ENCODE results near the gene RAB3GAP2.
"Not testable (repeated sequence)": the region's sequence is repeated elsewhere in the genome, so short reads cannot be mapped to it uniquely, and the experiment has no call there.

Gene RAB3GAP2, protein sequence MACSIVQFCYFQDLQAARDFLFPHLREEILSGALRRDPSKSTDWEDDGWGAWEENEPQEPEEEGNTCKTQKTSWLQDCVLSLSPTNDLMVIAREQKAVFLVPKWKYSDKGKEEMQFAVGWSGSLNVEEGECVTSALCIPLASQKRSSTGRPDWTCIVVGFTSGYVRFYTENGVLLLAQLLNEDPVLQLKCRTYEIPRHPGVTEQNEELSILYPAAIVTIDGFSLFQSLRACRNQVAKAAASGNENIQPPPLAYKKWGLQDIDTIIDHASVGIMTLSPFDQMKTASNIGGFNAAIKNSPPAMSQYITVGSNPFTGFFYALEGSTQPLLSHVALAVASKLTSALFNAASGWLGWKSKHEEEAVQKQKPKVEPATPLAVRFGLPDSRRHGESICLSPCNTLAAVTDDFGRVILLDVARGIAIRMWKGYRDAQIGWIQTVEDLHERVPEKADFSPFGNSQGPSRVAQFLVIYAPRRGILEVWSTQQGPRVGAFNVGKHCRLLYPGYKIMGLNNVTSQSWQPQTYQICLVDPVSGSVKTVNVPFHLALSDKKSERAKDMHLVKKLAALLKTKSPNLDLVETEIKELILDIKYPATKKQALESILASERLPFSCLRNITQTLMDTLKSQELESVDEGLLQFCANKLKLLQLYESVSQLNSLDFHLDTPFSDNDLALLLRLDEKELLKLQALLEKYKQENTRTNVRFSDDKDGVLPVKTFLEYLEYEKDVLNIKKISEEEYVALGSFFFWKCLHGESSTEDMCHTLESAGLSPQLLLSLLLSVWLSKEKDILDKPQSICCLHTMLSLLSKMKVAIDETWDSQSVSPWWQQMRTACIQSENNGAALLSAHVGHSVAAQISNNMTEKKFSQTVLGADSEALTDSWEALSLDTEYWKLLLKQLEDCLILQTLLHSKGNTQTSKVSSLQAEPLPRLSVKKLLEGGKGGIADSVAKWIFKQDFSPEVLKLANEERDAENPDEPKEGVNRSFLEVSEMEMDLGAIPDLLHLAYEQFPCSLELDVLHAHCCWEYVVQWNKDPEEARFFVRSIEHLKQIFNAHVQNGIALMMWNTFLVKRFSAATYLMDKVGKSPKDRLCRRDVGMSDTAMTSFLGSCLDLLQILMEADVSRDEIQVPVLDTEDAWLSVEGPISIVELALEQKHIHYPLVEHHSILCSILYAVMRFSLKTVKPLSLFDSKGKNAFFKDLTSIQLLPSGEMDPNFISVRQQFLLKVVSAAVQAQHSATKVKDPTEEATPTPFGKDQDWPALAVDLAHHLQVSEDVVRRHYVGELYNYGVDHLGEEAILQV (N-terminal part only)

DNA sequence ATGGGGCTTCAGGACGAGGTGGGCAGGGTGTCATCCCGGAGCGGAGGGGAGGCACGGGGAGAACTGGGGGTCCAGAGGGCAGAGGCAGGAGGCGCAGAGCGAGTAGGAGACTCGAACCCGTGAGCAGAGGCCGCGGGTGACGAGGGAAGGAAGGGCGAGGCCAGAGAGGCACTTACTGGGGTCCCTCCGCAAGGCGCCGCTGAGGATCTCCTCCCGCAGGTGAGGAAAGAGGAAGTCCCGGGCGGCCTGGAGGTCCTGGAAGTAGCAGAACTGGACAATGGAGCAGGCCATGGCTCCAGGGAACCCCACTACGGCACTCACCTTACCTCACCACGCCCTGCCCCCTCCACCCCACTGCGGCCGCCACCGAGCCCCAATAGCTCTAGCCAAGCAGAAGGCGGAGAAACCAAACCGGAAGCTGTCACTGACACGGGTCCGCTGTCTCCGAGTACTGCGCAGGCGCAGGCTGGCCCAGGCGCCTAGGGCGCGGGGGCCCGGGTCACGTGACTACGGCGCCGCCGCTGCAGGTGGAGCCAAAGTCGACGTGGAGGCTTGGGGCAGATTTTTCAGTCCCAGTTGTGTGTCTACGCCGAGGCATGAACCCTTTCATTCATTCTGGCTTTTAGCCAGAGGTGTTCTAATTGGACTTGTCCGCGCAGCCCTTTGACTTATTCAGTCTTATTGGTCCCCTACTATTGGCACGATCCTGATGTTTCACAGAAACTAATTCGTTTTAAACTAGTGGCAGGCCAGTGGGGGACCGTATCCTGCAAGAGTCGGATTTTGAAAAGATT is at the start of gene RAB3GAP2:
Gene RAB3GAP2 (minus strand): TSS at position 407 of the 794 bp plus-strand sequence. CDS start 116 bp downstream, at position 291.
- DNase-seq, result peak; percentile 92 to 94

DNA sequence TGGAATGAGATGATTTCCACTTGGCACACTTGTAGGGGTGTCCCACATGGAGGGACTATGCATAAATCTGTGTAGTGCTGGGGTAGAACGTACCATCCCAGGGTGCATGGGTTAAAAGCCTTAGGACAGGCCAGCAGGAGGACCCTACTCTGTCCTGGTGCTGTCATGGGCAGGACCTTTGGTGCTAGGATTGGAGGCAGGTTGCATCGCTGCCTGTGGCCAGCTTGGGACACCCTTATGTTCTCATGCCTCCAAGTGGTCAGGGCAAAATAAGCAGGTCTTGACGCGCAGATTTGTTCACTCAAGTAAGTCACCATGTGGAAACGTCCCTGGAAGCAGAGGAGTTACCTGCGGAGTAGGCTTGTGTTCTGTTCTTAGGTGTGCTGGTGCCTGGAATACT is 49.5 kb upstream of the RAB3GAP2 start:
- no peak for DNase-seq

DNA sequence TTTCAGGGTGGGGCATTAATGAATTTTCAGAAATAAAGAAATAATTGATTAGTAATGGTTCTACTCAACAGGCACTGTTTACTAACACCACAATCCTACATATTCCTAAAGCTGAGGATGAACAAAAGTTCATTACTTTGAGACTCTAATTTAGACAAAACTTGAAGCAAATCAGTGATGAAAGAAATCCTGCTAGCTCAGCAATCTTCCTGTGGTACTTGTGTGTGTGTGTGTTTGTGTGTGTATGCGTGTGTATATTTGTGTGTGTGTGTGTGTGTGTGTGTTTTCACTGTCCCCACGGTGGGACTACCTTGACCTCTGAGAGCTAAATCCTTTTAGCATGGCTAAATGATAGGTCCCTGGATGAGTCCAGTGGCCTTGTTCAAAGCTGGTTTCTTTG is 48.5 kb upstream of the RAB3GAP2 start:
- no peak for DNase-seq

DNA sequence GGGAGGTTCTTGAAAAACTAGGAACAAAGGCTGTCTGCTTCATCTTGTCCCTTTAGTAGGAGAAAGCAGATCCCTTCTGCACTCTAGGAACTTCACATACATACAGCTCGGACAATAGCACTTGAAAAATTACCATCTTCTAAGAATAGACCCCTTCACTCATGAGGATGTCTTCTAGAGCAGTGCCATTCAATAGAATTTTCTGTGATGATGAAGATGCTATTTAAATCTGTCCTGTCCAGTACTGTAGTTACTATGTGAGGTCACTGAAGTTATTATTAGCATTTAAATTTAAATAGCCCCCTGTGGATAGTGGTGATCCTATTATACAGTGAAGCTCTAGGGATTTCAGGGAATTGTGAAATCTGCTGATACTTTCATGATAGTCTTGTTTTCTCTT is 46.4 kb upstream of the RAB3GAP2 start:
- DNase-seq, result no peak

DNA sequence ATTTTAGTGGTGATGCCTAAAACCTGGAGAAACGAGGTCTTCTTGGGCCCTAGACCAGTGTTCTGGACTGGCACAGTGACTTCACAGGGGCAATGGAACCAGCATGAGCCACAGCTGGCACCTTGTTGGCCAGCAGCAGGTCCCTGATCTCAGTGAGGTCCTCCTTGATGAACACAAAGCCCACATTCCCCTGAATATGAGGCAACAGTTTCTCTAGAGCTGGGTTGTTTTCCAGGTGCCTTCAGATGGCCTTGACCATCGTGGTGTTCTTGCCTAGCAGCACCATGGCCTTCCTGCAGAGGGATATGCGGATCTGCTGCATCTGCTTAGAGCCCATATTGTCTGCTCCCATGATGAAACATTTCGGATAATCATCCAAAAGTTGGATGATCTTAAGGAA is 44.9 kb upstream of the RAB3GAP2 start:
- no peak for DNase-seq

DNA sequence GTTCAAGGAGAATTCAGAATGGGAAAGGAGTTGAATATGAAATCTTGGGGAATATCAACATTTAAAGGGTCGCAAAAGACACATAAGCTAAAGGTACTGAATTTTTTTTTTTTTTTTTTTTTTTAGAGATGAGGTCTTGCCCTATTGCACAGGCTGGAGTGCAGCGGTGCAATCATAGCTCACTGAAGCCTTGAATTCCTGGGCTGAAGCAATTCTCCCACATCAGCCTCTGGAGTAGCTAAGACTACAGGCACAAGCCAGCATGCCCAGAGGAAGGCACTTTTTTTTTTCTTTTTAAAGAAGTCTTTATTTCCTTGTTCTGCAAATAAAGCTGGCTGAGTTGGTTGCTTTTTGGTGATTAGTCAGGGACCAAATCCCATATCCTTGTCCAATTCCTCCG is 44.1 kb upstream of the RAB3GAP2 start:
- DNase-seq, result no peak

DNA sequence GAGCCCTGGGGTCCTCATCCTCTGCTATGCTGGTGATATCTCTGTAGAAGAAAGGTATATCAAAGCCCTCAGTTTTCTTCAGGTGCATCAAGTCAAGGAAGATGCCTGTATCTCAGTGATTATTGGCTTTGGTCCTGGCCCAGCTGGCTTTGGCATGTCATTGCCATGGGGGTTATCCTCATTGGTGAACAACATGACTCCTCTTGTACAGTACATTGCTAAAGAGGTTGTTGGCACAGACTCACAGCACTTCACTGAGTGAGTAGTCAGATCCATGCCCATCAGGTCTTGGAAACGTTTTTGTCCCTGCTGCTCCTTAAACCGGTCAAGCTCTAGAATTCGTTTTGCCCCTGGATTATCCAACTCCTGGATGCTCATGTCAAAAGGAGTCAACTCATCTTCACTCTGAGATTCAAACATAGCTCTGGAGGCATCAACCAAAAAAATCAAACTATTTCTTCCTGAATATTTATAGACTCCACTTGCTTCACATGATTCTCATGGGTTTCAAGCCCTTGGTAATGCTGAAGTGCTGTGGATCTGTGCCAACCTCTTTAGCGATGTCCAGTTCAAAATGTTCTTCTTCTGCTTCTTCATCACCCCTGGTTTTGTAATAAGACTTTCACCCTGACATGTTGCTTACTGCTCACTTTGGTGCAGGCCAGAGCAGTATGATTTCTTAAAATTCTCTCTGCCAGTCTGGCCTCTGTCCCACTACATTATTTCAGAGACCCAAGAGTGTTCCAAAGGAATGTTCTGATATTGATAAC is 43.0 kb upstream of the RAB3GAP2 start:
- no peak for DNase-seq

DNA sequence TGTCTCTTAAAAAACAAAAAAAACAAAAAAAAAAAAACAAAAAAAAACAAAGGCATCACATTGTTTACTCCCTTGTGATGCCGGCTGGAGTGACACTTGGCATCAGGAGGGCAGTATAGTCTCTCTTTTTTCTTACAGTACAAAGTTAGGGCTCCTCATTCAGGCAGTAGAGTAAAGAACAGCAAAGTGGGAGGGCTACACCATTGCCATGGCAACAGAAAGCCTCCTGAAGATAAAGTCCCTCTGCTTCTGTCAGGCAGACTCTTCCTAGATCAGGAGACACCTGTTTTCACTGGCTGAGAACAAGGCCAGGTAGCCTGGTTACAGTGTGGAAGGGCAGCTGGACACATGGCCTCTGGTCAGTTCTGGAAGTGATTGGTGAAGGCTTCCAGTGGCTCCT is 41.3 kb upstream of the RAB3GAP2 start:
- DNase-seq, result no peak

DNA sequence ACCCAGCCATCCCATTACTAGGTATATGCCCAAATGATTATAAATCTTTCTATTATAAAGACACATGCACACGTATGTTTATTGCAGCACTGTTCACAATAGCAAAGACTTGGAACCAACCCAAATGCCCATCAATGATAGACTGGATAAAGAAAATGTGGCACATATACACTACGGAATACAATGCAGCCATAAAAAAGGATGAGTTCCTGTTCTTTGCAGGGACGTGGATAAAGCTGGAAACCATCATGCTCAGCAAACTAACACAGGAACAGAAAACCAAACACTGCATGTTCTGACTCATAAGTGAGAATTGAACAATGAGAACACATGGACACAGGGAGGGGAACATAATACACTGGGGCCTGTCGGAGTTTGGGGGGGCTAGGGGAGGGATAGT is 37.9 kb upstream of the RAB3GAP2 start:
- DNase-seq, result not testable (repeated sequence)

DNA sequence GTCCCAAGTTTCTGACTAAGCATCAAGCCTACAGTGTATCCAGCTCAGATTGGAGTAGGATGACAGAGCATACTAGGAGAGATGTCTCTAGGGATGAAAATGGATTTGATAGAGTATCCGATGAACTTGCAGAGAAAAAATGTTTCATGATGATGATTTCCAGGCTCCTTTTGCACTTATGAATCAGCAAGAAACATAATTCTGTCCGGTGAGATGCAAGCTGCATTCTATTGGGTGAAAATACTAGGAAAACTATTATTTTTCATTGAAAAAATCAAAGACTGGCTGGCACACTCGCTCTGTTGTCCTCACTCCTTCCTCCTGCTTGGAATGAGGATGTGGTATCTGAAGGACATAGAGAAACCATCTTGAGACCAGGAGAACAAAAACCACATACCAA is 35.4 kb upstream of the RAB3GAP2 start:
- no peak for DNase-seq

DNA sequence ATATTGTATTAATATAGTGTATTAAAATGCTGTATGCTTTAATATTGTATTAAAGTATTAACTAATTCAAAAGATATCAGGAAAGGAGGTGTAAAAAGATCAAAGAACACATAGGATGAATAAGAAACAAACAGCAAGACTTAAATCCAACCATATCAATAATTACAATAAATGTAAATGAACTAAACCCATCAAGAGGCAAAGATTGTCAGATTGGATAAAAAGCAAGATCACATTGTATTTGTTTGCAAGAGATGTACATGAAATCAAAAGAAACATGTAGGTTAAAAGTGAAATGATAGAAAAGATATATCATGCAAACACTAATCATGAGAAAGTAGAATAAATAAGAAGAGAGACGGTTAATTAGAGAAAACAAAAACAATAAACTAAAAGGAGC is 34.1 kb upstream of the RAB3GAP2 start:
- DNase-seq, result no peak

DNA sequence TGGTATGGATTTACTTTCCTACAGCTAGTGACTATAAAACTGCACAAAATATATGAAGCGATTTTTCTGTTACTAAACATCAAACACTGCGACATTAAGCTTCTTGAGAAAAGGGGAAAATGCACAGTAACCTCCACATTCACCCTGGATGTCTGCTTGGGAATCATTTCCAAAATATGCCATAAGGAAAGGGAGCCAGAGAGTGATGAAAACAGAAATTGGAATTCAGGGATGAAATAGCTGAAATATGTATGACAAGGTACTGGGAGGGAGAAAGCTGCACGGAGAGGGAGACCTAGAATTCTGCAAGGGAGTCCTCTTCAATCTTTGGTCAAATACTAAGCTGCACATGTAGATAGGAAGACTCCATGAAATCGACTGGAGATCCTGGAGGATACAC is 31.6 kb upstream of the RAB3GAP2 start:
- DNase-seq, result no peak

DNA sequence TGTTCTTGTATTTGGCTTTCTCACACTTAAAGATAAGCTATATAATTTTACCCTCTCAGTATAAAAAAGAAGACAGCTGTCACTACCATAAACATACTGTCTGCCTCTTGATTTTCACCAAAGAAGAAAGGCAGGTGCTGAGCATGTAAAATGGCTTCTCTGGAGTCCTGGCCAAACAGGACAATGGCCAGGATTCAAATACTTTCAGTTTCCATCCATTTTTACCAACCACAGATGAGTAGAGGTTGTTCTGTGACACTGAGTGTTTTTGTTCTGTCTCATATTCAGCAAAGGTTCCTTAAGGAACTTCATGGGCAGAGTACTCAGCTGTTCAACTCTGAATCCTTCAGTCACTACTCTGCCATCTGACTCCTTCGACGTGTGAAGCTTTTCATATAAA is 29.4 kb upstream of the RAB3GAP2 start:
- DNase-seq, result no peak

DNA sequence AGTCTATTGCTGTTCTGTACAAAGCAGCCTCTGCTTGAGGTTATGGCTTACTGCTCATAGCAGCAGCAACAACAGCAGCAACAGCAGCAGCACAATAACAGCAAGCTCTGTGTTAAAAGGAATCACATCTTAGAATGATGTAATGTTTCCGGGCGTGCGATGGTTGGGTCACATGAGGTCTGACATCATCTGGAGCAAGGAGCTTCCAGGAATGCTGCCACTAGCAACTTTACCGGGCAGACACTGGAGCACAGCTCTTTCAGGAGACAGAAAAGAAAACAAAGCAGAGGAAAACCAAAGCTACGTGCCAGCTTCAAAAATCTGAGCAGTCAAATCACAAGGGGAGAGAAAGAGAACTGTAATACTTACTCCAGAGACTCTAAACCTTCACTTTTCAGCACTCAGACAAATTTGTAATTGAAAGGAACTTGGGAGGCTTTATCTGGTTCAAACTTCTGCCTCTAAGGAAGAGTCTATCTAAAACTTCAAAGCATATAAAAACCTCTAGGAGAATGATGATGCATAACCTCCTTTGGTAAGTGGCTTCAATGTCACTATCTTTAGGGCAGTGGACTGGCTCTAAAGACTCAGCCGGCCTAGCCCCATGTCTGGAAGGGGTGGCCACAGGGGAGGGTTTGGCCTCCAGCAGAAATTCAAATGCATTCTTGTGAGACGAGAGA is 28.3 kb upstream of the RAB3GAP2 start:
- DNase-seq, result no peak

DNA sequence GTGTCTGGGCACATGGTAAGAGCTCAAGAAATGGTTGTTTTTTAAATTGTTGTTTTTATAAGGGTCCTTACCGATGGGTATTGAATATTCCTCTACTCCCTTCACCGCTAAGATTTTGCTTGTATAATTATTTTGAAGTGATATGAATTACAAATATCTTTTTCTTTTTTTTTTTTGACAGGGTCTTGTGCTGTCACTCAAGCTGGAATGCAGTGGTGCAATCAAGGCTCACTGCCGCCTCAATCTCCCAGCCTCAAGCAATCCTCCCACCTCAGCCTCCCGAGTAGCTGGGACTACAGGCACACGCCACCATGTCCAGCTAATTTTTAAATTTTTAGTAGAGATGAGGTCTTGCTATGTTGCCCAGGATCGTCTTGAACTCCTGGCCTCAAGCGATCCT is 27.1 kb upstream of the RAB3GAP2 start:
- no peak for DNase-seq

DNA sequence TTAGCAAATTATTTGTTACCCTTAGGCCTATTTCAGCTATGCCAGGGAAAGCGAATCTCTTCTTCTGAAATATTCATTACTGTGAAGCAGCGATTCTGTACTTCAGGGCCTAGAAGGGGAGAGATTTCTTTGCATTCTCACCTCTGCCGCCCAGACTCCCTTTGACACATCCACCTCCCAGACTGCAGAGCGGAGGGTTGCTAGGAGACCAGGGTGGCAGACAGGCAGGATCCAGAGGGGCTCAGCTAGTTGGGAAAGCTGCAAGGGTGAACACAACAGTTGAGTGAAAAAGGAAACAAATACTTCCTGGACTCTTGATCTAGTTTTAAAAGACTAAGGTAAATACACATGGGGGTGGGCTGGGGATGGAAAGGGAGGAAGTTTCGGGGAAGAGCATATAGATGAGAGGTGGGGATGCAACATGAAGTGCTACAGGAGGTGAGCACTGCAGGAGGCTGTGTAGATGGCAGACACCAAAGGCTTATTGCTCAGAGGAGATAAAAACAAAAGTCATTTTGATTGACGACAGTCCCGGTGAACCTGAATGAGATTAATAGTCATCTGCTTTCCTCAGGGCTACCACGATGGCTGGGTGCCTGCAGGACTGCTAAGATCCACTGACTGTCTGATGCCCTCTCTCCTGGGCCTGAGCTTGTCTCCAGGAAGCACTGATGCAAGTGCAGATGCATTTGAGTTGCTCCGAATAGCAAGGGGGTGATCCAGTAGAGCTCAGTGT is 26.4 kb upstream of the RAB3GAP2 start:
- DNase-seq, result no peak

DNA sequence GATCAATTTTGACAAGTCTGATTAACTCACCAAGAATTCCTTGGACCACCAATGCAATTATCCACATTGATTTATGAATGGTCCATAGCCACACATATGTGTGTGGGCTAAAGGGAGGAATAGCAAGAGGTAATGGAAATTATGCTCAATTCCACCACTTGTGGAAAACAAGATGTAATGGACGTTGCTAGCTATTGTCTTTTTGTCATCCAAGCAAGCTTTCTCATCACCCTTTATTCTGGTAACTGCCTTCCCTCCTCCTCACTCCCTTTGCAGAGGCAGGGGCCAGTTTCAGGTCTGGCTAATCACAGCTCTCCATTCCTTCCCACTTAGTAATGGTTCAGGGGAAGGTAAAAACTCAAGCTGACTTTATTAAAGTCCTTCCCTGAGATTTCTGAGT is 24.7 kb upstream of the RAB3GAP2 start:
- no peak for DNase-seq

DNA sequence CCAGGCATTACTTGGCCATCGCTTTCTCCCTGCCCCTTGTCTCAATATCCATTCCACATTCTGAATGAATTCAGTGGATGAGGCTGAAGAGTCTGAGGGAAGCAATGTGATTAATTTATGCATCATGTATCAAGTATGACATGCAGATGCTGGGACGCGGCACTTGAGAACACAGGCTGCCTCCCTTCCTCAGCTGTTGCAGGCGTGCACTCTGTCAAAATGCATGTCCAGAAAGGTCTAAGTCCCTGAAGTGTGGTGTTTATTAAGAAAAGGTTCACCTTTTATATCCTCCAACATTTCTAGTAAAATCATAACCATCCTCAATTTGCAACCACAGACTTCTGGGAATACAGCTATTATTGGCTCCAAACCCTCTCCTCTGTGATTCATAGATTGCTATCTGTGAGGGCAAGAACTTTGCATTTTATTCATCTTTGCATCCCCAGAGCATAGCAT is 22.6 kb upstream of the RAB3GAP2 start:
- no peak for DNase-seq

DNA sequence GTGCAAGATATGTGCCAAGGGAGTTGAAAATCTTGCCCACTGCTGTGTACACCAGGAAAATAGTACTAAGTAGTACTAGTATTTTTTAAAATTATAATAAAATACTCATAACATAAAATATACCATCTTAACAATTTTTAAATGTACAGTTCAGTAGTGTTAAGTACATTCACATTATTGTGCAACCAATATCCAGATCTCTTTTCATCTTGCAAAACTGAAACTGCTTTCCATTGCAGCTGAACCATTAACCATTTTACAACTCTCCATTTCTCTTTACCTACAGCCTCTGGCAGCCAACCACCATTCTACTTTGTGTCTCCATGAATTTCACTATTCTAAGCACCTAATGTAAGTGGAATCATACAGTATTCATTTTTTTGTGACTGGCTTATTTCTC is 19.3 kb upstream of the RAB3GAP2 start:
- peak; percentile 6 to 12 for DNase-seq

DNA sequence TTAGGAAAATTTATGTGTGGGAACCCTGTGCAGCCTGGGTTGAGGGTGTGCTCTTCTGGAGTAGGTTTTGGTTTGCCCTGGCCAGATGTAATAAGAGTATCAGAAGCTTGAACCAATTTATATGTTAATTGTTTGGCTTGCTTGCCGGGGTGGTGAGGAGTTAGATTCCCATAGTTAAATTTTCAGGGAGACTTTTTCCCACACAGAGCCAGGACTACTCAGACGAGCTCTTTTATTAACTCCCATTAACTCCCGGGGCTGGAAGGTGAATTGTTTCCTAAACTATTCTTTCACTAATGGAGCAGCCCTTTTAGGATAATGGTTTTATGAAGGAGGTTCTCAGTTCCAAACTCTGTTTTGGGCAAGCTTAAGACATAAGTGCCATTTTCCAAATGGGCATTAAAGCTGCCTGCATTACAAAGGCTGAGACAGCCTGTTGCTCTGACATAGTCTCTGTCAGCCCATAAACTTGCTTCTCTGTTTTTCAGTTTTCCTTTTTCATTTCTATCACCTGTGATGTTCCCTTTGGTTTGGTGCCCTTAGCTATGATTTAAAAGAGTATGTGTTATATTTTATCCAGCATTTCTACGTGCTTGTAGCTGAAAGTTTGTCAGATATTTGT is 18.0 kb upstream of the RAB3GAP2 start:
- DNase-seq, result no peak
